ENCODE results near the gene CBLN1.
"Not testable (repeated sequence)": the region's sequence is repeated elsewhere in the genome, so short reads cannot be mapped to it uniquely, and the experiment has no call there.

The CBLN1 gene

GRCh38 chr16:49277386-49277742 is 4.3 kb downstream of the CBLN1 start:
- no peak for DNase-seq

DNA sequence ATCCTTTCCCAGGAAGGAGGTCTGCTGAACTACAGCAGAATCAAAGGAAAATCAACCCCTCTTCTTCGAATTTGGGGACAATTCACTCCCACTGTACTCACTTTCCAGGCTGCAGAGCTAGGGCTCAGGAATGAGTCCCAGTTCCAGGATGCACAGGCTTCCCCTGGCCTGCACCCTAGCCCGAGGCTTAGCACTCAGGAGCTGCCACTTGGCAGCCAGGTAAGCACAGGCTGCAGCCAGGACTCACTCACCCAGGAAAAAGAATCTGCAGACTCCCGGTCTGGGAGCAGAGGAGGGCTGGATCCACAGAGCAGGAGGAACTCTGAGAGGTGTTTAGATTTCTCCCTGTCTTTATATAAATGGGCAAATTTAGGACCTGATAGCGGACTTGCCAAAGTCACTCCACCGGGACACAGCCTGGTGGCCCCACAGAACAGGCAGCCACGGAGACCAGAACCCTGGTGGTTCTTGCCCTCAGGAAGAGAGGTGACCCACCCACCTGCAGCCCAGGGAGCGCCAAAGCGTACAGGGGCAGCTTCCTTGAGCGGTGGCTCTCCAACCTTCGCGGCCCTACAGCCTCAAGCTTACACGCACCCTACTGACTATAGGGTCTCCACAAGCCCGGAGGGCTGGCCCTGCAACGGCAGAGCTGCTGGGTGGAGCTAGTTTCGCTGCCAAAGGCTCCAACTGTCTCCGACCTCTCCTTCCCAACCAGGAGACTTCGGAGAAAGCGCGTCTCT is 4.8 kb downstream of the CBLN1 start:
- no peak for DNase-seq

- no peak for DNase-seq
Observed at GRCh38 chr16:49275870-49276269, 5.8 kb downstream of the CBLN1 start.

GRCh38 chr16:49275050-49275730 is 6.4 kb downstream of the CBLN1 start:
- DNase-seq: no peak

DNA sequence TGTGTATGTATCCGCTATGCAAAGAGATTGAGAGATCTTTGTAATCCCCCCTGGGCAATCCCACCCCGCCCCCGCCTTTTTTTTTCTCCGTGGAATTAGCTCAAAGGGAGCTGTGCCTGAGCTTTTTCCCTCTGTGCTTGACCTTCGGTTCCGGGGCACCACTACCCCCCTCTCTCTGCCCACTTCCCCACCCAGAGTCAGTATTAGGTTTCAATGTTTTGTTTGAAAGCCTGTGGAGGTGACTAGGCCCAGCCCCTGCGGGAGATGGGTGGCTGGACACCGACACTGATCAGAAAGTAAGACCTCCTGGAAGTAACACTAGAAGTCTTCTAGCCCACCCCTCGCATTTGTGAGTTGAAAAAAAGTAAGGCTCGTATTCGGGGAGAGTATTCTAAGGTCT is 7.0 kb downstream of the CBLN1 start:
- DNase-seq: no peak

- DNase-seq: no peak
Observed at GRCh38 chr16:49273771-49274170, 7.9 kb downstream of the CBLN1 start.

GRCh38 chr16:49271363-49271762 is 10.3 kb downstream of the CBLN1 start:
- DNase-seq: no peak

- no peak for DNase-seq
Observed at GRCh38 chr16:49269201-49269600, 12.4 kb downstream of the CBLN1 start.

GRCh38 chr16:49268667-49269066 is 13.0 kb downstream of the CBLN1 start:
- DNase-seq: no peak

DNA sequence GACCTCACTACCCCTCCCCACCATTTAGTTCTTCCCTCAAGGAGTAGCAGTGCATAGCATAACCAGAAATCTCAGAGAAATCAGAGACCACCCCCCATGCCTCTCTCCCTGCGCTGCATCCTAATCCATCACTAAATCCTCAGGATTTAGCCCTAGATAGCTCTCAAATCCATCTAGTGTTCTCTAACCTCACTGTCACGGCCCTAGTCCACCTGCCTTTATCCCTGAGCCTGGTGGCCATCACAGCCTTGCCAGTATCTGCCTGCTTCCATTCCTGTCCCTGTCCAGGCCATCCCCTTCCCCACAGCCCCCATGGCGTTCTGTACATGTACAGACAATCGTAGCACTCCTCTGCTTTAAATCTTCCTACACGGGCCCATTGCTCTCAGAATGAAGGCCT is 19.1 kb downstream of the CBLN1 start:
- no peak for DNase-seq

- DNase-seq: no peak
Observed at GRCh38 chr16:49261930-49262329, 19.7 kb downstream of the CBLN1 start.

- no peak for DNase-seq
Observed at GRCh38 chr16:49260956-49261530, 20.6 kb downstream of the CBLN1 start.

- DNase-seq: no peak
Observed at GRCh38 chr16:49260253-49260652, 21.4 kb downstream of the CBLN1 start.

GRCh38 chr16:49259330-49259729 is 22.3 kb downstream of the CBLN1 start:
- DNase-seq: no peak

- no peak for DNase-seq
Observed at GRCh38 chr16:49250689-49251088, 30.9 kb downstream of the CBLN1 start.

DNA sequence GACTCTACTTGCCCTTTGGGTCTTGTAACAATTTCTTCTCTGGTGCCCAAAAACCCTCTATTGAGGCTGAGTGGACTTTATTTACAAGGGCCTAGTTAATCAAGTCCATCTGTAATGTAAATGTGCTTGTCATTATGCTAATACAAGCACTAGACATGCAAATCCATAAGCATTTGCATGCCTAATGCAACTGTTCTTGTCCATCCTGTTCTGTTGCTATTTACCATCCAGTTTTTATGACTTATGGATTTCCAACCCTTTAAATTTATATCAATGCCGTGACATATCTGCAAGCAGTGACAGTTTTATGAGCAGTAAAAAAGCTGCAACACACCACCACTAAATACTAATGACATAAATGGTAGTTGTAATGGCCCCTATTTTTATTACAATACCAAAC is 33.4 kb downstream of the CBLN1 start:
- DNase-seq: no peak

DNA sequence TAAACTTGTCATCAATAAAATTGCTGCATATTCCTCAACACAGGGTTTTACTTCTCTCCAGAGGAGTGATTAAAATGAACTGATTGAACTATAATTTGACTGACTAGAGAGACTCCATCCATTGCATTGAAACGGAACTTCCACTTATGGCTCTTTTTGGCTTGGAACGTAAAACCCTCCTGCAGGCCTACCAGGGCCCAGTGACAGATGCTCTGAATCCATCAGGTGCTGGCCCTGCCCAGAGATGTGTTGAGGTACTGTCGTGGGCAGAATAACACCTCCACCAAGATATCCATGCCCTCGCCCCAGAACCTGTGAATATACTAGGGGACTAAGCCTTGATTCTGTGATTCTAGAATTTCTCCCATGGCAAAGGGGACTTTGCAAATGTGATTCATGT is 45.4 kb downstream of the CBLN1 start:
- no peak for DNase-seq

DNA sequence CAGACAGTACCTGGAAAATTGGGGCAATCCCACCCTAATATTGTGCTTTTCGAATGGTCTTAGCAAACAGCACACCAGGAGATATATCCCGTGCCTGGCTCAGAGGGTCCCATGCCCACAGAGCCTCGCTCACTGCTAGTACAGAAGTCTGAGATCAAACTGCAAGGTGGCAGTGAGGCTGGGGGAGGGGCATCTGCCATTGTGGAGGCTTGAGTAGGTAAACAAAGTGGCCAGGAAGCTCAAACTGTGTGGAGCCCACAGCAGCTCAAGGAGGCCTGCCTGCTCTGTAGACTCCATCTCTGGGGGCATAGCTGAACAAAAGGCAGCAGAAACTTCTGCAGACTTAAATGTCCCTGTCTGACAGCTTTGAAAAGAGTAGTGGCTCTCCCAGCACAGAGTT is 53.3 kb downstream of the CBLN1 start:
- DNase-seq: not testable (repeated sequence)

All from central memory CD4-positive, alpha-beta T cell (primary cell).